Kidney glomerular epithelial cell (primary cell): ENCODE data around the gene CDH1.
A peak's percentile ranks its signal among the peaks of the same experiment; 100 is the strongest.
"Not testable (repeated sequence)": the region's sequence is repeated elsewhere in the genome, so short reads cannot be mapped to it uniquely, and the experiment has no call there.

ENCODE experiments used
- DNase-seq: peaks from one replicate; lab custom pipeline; 2025; lab: John Stamatoyannopoulos, UW

Gene CDH1

GRCh38 chr16:68737046-68737729 lies at the start of gene CDH1:
TSS of gene CDH1 (plus strand) at chr16:68737292. CDS start at chr16:68737416, 124 bp downstream.
- DNase-seq, result no peak

- DNase-seq, result no peak
Measured at GRCh38 chr16:68689921-68690320, 47.2 kb upstream of the CDH1 start.

- no peak for DNase-seq
Measured at GRCh38 chr16:68695575-68695974, 41.5 kb upstream of the CDH1 start.

- no peak for DNase-seq
Measured at GRCh38 chr16:68696514-68696913, 40.6 kb upstream of the CDH1 start.

GRCh38 chr16:68698091-68698490 lies 39.0 kb upstream of the CDH1 start:
- DNase-seq, result no peak

GRCh38 chr16:68700120-68700519 lies 37.0 kb upstream of the CDH1 start:
- DNase-seq, result peak; percentile 5

GRCh38 chr16:68700831-68701230 lies 36.3 kb upstream of the CDH1 start:
- no peak for DNase-seq

GRCh38 chr16:68704232-68704867 lies 32.7 kb upstream of the CDH1 start:
- DNase-seq, result peak; percentile 82

GRCh38 chr16:68707340-68708152 lies 29.5 kb upstream of the CDH1 start:
- peak; percentile 74 for DNase-seq

GRCh38 chr16:68710211-68710610 lies 26.9 kb upstream of the CDH1 start:
- DNase-seq, result no peak

- DNase-seq, result no peak
Measured at GRCh38 chr16:68711421-68712139, 25.5 kb upstream of the CDH1 start.

GRCh38 chr16:68713361-68713760 lies 23.7 kb upstream of the CDH1 start:
- no peak for DNase-seq

- peak; percentile 6 for DNase-seq
Measured at GRCh38 chr16:68715471-68715870, 21.6 kb upstream of the CDH1 start.

GRCh38 chr16:68716516-68716915 lies 20.6 kb upstream of the CDH1 start:
- DNase-seq, result not testable (repeated sequence)

GRCh38 chr16:68717684-68718083 lies 19.4 kb upstream of the CDH1 start:
- no peak for DNase-seq

GRCh38 chr16:68718590-68718989 lies 18.5 kb upstream of the CDH1 start:
- no peak for DNase-seq

- DNase-seq, result no peak
Measured at GRCh38 chr16:68719993-68720489, 17.1 kb upstream of the CDH1 start.

GRCh38 chr16:68722119-68723024 lies 14.7 kb upstream of the CDH1 start:
- no peak for DNase-seq

- DNase-seq, result no peak
Measured at GRCh38 chr16:68724797-68725196, 12.3 kb upstream of the CDH1 start.

- DNase-seq, result no peak
Measured at GRCh38 chr16:68728523-68728922, 8.6 kb upstream of the CDH1 start.

- no peak for DNase-seq
Measured at GRCh38 chr16:68731637-68732036, 5.5 kb upstream of the CDH1 start.
